Mesenchymal stem cell (in vitro differentiated cells and primary cell): ENCODE results near the gene HSD11B1.

ENCODE experiments used
- DNase-seq: peaks from one replicate; pipeline ENCODE4 v3.0.0-alpha.2; 2013
- H2AFZ ChIP-seq: one replicate; pipeline ENCODE4 v1.6.1; 2013; ENCODE audit warnings: low read depth, mild to moderate bottlenecking, control low read depth, inconsistent platforms, low read length, moderate library complexity
- H2AK5ac ChIP-seq: 2 replicates; pipeline ENCODE4 v1.6.1; 2013; ENCODE audit warnings: low read length, moderate library complexity, mild to moderate bottlenecking, inconsistent platforms; ENCODE audit not compliant: severe bottlenecking
- H2BK120ac ChIP-seq: one replicate; pipeline ENCODE4 v1.6.1; 2013; ENCODE audit warnings: low read depth, mild to moderate bottlenecking, inconsistent platforms, low read length, moderate library complexity
- H2BK12ac ChIP-seq, 2 experiments: one replicate each; pipeline ENCODE4 v1.6.1; 2013; ENCODE audit warnings: inconsistent platforms in 2 of 2, low read length in 2 of 2, mild to moderate bottlenecking in 2 of 2, moderate library complexity in 2 of 2, control low read depth in 1 of 2
- H2BK15ac ChIP-seq: one replicate; pipeline ENCODE4 v1.6.1; 2013; ENCODE audit warnings: mild to moderate bottlenecking, low read depth, inconsistent platforms; ENCODE audit not compliant: poor library complexity, severe bottlenecking
- H2BK5ac ChIP-seq: 2 replicates; pipeline ENCODE4 v1.6.1; 2013; ENCODE audit warnings: low read depth, mild to moderate bottlenecking, low read length, control low read depth, inconsistent platforms; ENCODE audit not compliant: poor library complexity, severe bottlenecking
- H3K14ac ChIP-seq, 2 experiments: one replicate each; pipeline ENCODE4 v1.6.1; 2013; ENCODE audit warnings: inconsistent platforms in 2 of 2, low read length in 2 of 2, control low read depth in 1 of 2, mild to moderate bottlenecking in 1 of 2, moderate library complexity in 1 of 2
- H3K18ac ChIP-seq, 2 experiments: one replicate each; pipeline ENCODE4 v1.6.1; 2013; ENCODE audit warnings: inconsistent platforms in 2 of 2, low read length in 2 of 2, control low read depth in 1 of 2, low read depth in 1 of 2, mild to moderate bottlenecking in 1 of 2
- H3K23ac ChIP-seq, 2 experiments: one replicate each; pipeline ENCODE4 v1.6.1; 2013; ENCODE audit warnings: inconsistent platforms in 2 of 2, low read length in 2 of 2, mild to moderate bottlenecking in 2 of 2, moderate library complexity in 2 of 2, control low read depth in 1 of 2
- H3K27ac ChIP-seq: 2 replicates; pipeline ENCODE4 v1.5.1; 2013; ENCODE audit warnings: mild to moderate bottlenecking, moderate library complexity, low read length, control low read depth, inconsistent platforms; ENCODE audit not compliant: poor library complexity, severe bottlenecking
- H3K27me3 ChIP-seq, 2 experiments: 2 replicates each; pipeline versions ENCODE4 v1.6.1 to v1.7.0; 2013; ENCODE audit warnings: low read length in 2 of 2, mild to moderate bottlenecking in 2 of 2, moderate library complexity in 2 of 2, control low read depth in 1 of 2, inconsistent platforms in 1 of 2; ENCODE audit not compliant: control insufficient read depth in 1 of 2, insufficient read depth in 1 of 2
- H3K36me3 ChIP-seq, 2 experiments: 2 replicates each; pipeline versions ENCODE4 v1.6.1 to v1.7.0; 2013; ENCODE audit warnings: low read length in 2 of 2, control low read depth in 1 of 2, inconsistent platforms in 1 of 2, low read depth in 1 of 2, mild to moderate bottlenecking in 1 of 2; ENCODE audit not compliant: insufficient read depth in 2 of 2, control insufficient read depth in 1 of 2
- H3K4ac ChIP-seq, 2 experiments: one replicate each; pipeline ENCODE4 v1.6.1; 2013; ENCODE audit warnings: inconsistent platforms in 2 of 2, low read length in 2 of 2, mild to moderate bottlenecking in 2 of 2, moderate library complexity in 2 of 2, control low read depth in 1 of 2, low read depth in 1 of 2
- H3K4me1 ChIP-seq: 2 replicates; pipeline ENCODE4 v1.6.1; 2013; ENCODE audit warnings: low read depth, low read length, control low read depth; ENCODE audit not compliant: control insufficient read depth, insufficient read depth
- H3K4me2 ChIP-seq: 2 replicates; pipeline ENCODE4 v1.6.1; 2013; ENCODE audit warnings: low read length, mild to moderate bottlenecking, inconsistent platforms; ENCODE audit not compliant: poor library complexity, severe bottlenecking
- H3K4me3 ChIP-seq, 2 experiments: 2 replicates each; pipeline versions ENCODE4 v1.5.1 to v1.7.0; 2013; ENCODE audit warnings: low read length in 2 of 2, mild to moderate bottlenecking in 2 of 2, control low read depth in 1 of 2, low read depth in 1 of 2; ENCODE audit not compliant: insufficient read depth in 1 of 2
- H3K79me1 ChIP-seq: replicated peaks from 2 replicates; pipeline ENCODE4 v1.6.1; 2013; ENCODE audit warnings: mild to moderate bottlenecking, control low read depth, low read length, inconsistent platforms; ENCODE audit not compliant: poor library complexity, severe bottlenecking
- H3K9ac ChIP-seq: 2 replicates; pipeline ENCODE4 v1.7.0; 2013; ENCODE audit warnings: mild to moderate bottlenecking, low read length, moderate library complexity
- H3K9me3 ChIP-seq: 2 replicates; pipeline ENCODE4 v1.7.0; 2013; ENCODE audit warnings: mild to moderate bottlenecking, low read length; ENCODE audit not compliant: control insufficient read depth
- H4K8ac ChIP-seq: one replicate; pipeline ENCODE4 v1.6.1; 2013; ENCODE audit warnings: inconsistent platforms, mild to moderate bottlenecking, low read length, moderate library complexity
- H4K91ac ChIP-seq: one replicate; pipeline ENCODE4 v1.6.1; 2013; ENCODE audit warnings: mild to moderate bottlenecking, low read length, inconsistent platforms
- WGBS: methylation state at CpG from one replicate; pipeline ENCODE4 v1.1.7; 2013; ENCODE audit warnings: mixed read lengths; 5-methylcytosine and 5-hydroxymethylcytosine counted together

Gene HSD11B1

DNA sequence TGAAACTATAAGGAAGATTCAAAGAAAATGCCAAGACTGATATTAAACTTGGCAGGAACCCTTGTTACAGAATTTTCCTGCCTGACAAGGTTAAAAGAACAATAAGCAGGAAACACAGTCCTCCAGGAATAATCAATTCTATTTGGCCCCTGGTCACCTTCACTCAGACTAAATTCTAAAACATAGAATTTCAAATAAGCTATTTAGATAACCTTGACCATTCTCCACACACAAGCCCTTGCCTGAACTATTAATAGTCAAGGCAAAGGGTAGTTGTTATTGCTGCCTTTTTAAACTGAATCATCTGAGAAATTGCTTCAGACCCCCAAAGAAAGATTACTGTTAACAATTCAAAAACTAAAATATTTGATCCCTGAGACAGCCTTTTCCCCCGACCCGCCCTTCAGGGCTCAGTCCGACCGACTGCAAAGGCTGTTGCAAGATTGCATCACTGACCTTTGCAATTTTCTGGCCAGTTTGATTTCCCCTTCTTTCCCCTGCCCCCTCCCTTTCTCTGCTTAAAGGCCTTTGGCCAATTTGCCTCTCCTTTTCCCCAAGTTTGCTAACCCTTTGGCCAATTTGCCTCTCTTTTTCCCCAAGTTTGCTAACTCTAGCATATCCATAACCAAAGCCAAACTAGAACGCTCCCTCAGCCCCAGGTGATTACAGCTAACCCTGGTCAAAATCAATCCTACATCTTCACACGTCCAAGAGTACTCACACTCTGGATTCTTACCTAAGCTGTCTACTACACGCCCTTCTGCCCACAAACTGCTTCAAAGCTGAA is 30.8 kb upstream of the HSD11B1 start:
- H3K14ac ChIP-seq, result no peak overlapping the region
- H2AK5ac ChIP-seq, result no peak overlapping the region
- peaks cover 0 to 9% of the 10 kb centered on the region in 2 experiments for H3K36me3 ChIP-seq
- no peak overlapping the region for H3K27ac ChIP-seq
- H3K4me1 ChIP-seq, result peaks cover 11% of the 10 kb centered on the region
- no peak overlapping the region for H2AFZ ChIP-seq
- H3K79me1 ChIP-seq, result no peaks in the 10 kb centered on the region
- peak overlapping the region in 1 of 2 experiments; percentile 37 for H3K18ac ChIP-seq
- H3K23ac ChIP-seq, result no peak overlapping the region
- no peak overlapping the region for H4K91ac ChIP-seq
- no peak overlapping the region for H3K4ac ChIP-seq
- H3K9me3 ChIP-seq, result no peaks in the 10 kb centered on the region
- H3K27me3 ChIP-seq, result peaks cover 0 to 38% of the 10 kb centered on the region in 2 experiments
- no peak overlapping the region for H2BK12ac ChIP-seq
- 75% methylated on average over 6 of the region's 7 CpGs for WGBS
- H4K8ac ChIP-seq, result no peak overlapping the region
- H2BK15ac ChIP-seq, result no peak overlapping the region
- peak overlapping the region in 1 of 2 experiments; percentile 90 for H3K4me3 ChIP-seq
- H2BK5ac ChIP-seq, result no peak overlapping the region
- H3K9ac ChIP-seq, result peak overlapping the region; percentile 83
- no peak for DNase-seq
- H2BK120ac ChIP-seq, result peak overlapping the region; percentile 27
- H3K4me2 ChIP-seq, result no peak overlapping the region

DNA sequence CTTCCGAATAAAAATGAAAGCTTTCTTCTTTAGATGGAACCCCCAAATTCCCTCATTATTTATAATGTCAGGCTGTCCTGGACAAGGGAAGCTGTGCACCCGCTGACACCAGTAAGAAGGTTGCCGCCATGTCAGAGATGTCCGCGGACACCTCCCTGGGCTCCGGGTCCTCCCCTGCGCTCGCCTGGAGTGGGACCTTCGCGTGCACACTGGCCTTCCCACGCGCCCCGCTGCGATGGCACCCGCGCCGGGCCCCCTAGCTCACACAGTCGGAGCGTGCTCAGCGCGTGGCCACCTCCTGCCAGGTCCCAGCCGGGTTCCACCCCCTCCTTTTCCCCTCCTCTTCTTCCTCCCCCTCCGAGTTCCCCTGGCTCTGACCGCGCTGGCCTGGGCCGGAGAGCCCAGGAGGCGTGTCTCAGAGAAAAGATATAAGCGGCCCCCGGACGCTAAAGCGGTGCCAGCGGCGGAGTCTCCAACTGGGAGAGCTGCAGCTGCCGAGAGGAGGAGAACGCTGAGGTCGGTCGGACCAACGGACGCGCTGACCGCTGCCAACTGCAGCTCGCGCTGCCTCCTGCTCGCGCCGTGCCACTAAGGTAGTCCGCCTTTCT is 29.6 kb upstream of the HSD11B1 start, which contains the start of gene G0S2:
TSS of gene G0S2 (plus strand) at position 456 of the 608 bp plus-strand sequence. CDS start 273 bp downstream, outside the sequence.
- Histone ChIP-seq H2AK5ac (no peak within 1 kb of the TSS), H3K14ac (peak within 1 kb of the TSS in 1 of 2 experiments; percentile 94), H2BK120ac (peak within 1 kb of the TSS; percentile 27), H4K8ac (no peak within 1 kb of the TSS), H3K27ac (no peak within 1 kb of the TSS), H3K18ac (peak within 1 kb of the TSS; percentile 60 to 88), H2AFZ (peak within 1 kb of the TSS; percentile 66), H3K4ac (no peak within 1 kb of the TSS), H3K9me3 (no peaks in the 10 kb centered on the region), H2BK12ac (peak within 1 kb of the TSS in 1 of 2 experiments; percentile 29), H3K9ac (peak within 1 kb of the TSS; percentile 83), H3K36me3 (peaks cover 0 to 9% of the 10 kb centered on the region in 2 experiments), H3K79me1 (no peaks in the 10 kb centered on the region), H2BK15ac (no peak within 1 kb of the TSS), H3K4me3 (peak within 1 kb of the TSS; percentile 47 to 90), H3K4me1 (peaks cover 11% of the 10 kb centered on the region), H3K23ac (peak within 1 kb of the TSS in 1 of 2 experiments; percentile 96), H3K27me3 (peaks cover 0 to 38% of the 10 kb centered on the region in 2 experiments), H4K91ac (peak within 1 kb of the TSS; percentile 19), H2BK5ac (no peak within 1 kb of the TSS), H3K4me2 (peak within 1 kb of the TSS; percentile 89)
- 1% methylated on average over 47 of the region's 47 CpGs for WGBS
- peak; percentile 76 for DNase-seq

DNA sequence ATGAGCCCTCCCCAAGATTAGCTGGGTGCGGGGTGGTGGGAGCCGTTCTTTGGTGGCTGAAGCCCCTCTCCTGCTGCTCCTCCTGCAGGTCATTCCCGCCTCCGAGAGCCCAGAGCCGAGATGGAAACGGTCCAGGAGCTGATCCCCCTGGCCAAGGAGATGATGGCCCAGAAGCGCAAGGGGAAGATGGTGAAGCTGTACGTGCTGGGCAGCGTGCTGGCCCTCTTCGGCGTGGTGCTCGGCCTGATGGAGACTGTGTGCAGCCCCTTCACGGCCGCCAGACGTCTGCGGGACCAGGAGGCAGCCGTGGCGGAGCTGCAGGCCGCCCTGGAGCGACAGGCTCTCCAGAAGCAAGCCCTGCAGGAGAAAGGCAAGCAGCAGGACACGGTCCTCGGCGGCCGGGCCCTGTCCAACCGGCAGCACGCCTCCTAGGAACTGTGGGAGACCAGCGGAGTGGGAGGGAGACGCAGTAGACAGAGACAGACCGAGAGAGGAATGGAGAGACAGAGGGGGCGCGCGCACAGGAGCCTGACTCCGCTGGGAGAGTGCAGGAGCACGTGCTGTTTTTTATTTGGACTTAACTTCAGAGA is 29.0 kb upstream of the HSD11B1 start:
- Histone ChIP-seq H2BK12ac (no peak overlapping the region), H2BK120ac (no peak overlapping the region), H2BK15ac (no peak overlapping the region), H4K8ac (no peak overlapping the region), H3K27ac (no peak overlapping the region), H3K9me3 (no peaks in the 10 kb centered on the region), H4K91ac (peak overlapping the region; percentile 19), H3K36me3 (peaks cover 0 to 9% of the 10 kb centered on the region in 2 experiments), H3K4me2 (peak overlapping the region; percentile 89), H3K9ac (peak overlapping the region; percentile 83), H3K4me1 (peaks cover 11% of the 10 kb centered on the region), H2AK5ac (no peak overlapping the region), H3K4ac (no peak overlapping the region), H2AFZ (peak overlapping the region; percentile 6), H3K79me1 (no peaks in the 10 kb centered on the region), H3K4me3 (peak overlapping the region; percentile 47 to 90), H3K27me3 (peaks cover 0 to 38% of the 10 kb centered on the region in 2 experiments), H3K14ac (peak overlapping the region in 1 of 2 experiments; percentile 94), H2BK5ac (no peak overlapping the region), H3K18ac (peak overlapping the region; percentile 60 to 88), H3K23ac (peak overlapping the region in 1 of 2 experiments; percentile 96)
- DNase-seq, result peak; percentile 64
- 2% methylated on average over 31 of the region's 34 CpGs for WGBS
